T-helper 1 cell treated with Interleukin-12 subunit alpha and Interleukin-12 subunit beta and Interleukin-4 antibody, amounts not matched to agents 30 ng/mL and 1 ng/mL, for 36 hours (primary cell): ENCODE results near the gene MDM4. TPM values are rescaled to one million over a fixed set of nuclear protein-coding genes. Genes with fewer than 3 reads are reported as not detected.

ENCODE experiments used
- intact Hi-C: fragments of 100-400 bp; cut with micrococcal nuclease; formaldehyde crosslinking; loops from one replicate; pipeline ENCODE4 v1.15.1; 2024
- total RNA-seq: library from RNA; stranded (reverse); gene quantifications from 2 replicates; pipeline ENCODE4 v1.2.3, GENCODE V29; 2022

Gene MDM4
- total RNA-seq, 1 donor from 2014 or later: 86.3 TPM

GRCh38 chr1:204487256-204487615 is 29.0 kb upstream of the MDM4 start:
- intact Hi-C loops: no loop called here

- intact Hi-C loops: no loop called here
Observed at GRCh38 chr1:204491655-204492054, 24.6 kb upstream of the MDM4 start.

DNA sequence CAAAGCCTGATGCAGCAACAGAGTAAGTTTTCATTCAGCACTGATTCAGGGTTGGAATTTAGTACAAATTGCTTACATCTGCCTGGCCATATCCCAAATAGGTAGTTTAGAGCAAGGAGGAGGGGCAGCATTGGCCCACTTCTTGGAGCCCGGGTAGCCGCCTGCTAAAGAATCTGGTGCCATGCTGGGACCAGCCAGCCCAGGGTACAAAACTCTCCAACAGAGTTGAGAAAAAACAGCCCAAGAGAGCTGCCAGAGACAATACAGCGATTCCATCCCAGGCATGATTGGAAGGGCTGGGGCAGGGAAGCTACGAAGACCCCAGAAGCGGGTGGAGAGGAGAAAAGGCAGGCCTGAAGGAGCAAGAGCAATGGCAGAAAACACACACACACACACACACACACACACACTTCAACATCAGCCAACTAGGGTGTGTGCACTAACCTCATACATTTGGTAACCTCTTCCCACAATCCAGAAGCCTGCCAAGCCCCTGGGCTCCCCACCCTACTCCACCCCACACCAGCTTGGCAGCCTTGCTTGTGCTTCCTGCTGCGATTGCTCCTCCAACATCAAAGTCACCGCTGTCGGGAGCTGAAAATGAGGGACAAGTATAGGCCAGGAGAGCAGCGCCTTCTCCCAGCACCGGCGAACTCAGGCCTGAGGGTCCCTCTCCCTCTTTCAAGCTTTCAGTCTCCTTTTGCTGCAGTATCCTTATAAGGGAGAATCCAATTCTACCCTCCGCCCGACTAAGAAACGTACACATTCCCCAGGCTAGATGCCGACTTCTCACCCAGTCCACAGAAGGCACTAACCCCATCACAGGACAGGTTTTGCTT is 22.8 kb upstream of the MDM4 start:
- intact Hi-C loops: no loop called here

- intact Hi-C loops: loop anchor here (1.0 to 2.0 kb wide), 7 partner anchors 12 to 131 kb away; partner anchors contain the start of gene PPP1R15B
Observed at GRCh38 chr1:204493984-204494280, 22.3 kb upstream of the MDM4 start.

DNA sequence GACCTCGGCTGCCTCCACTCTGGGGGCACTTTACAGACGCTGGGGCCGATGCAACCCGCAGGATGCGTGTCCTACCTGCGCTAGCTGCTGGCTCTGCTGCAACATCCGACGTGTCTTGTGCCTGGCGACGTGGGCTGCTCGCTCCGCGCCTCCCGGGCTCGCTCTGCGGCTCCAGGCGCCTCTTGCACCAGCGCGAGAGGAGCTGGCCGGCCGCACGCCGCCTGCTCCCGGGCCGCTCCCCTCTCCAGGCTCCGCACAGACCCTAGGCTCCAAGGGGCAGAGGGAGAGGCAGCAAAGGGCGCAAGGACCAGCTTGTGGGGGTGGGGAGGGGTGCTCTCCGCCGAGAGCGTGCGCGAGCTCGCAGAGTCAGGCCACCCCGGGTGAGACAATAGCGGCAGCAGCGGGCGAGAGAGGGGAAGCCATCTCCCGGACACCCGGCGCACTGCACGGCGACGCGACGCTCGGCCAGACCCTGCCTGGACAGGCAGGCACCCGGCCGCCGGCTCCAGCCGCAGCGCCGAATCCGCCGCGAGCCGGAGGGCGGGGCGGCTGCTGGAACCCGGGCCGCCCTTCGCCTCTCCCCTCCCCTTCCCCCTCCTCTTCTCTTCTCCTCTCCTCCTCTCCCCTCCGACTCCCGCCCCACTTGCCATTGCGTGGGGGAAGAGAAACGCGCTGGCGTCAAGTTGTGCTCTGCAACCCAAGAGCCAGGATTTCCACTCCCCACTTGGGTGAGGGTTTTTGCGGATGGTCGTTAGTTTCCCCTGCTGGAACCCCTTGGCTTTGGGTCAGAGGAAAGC is 21.7 kb upstream of the MDM4 start, which contains the start of gene PIK3C2B:
TSS of gene PIK3C2B (minus strand) at position 525 of the 797 bp plus-strand sequence. CDS start 25,003 bp downstream, outside the sequence.
- intact Hi-C loops: loop anchor here (1.0 to 2.0 kb wide), 8 partner anchors 9 to 132 kb away; partner anchors contain the start of gene PPP1R15B

- intact Hi-C loops: loop anchor here (1.0 to 2.0 kb wide), 3 partner anchors 8 to 132 kb away; no protein-coding TSS in a partner anchor
Observed at GRCh38 chr1:204495078-204495753, 21.0 kb upstream of the MDM4 start.

DNA sequence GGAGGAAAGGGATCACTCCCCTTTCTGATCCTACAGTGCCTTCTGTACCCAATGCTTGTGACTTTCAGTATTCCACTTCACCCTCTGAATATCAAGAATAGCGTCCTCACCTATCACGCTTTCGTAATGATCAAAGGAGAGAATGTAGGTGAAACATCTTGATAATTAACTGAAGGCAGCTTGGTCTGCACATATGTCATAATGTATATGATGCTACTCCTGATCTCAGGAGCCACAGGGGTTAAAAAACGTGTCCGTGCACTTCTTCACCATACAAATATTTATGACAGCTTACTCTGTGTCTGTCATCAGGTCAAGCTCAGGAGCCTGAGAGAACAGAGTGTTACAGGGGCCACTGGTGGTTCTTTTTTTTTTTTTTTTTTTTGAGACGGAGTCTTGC is 20.4 kb upstream of the MDM4 start:
- intact Hi-C loops: loop anchor here (1.0 to 2.0 kb wide), 3 partner anchors 8 to 133 kb away; no protein-coding TSS in a partner anchor

- intact Hi-C loops: no loop called here
Observed at GRCh38 chr1:204498981-204499380, 17.2 kb upstream of the MDM4 start.

DNA sequence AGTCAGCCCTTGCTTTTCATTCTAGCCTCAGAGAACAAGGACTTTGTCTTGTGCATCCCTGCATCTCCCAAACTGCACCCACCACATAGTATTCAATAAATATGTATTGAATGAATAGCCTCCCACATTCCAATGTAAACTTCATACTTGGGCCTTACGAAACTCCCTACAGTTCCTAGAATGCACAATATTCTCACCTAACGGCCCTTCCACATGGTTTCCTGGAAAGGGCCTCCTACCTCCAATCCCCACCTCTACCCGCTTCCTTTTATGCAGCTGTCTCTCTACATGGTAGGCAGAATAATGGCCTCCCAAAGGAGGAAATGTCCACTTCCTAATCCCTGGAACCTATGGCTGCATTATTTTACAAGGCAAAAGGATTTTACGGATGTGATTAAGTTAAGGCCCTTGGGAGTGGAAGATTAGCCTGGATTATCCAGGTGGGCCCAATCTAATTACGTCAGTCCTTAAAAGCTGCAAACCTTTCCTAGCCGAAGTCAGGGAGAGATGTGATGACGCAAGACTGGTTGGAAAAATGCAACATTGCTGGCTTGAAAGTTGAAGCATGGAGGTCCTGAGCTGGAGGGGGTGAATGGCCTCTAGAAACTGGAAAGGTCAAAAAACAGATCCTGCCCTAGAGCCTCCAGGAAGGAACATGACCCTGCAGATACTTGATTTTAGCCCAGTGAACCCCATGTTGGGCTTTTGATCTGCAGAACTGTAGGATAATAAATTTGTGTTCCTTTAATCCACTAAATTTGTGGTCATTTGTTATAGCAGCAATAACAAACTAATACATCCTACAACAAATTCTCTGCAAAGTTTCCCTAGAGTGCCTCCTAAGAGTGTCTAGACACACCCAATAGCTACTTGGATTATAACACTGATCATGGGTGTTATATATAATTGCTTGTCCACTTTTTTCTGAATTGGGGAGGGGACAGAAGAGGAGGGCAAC is 16.4 kb upstream of the MDM4 start:
- intact Hi-C loops: loop anchor here (10.0 kb wide), 1 partner anchor 705 kb away; the partner anchor contains the start of genes ZBED6 and ZC3H11A

DNA sequence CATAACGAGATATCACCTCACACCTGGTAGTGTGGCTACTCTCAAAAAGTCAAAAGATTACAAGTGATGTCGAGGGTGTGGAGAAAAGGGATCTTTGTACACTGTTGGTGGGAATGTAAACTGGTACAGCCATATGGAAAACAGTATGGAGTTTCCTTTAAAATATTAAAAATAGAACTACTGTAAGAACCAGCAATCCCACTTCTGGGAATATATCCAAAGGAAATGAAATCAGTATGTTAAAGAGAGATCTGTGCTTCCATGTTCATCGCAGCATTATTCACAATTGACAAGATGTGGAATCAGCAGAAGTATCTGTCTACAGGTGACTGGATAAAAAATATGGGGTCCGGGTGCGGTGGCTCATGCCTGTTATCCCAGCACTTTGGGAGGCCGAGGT is 14.0 kb upstream of the MDM4 start:
- intact Hi-C loops: loop anchor here (2.0 to 10.0 kb wide), 2 partner anchors 339 to 707 kb away; partner anchors contain the start of genes ZBED6 and ZC3H11A

GRCh38 chr1:204503122-204503912 is 12.9 kb upstream of the MDM4 start:
- intact Hi-C loops: loop anchor here (1.0 to 10.0 kb wide), 5 partner anchors 8 to 709 kb away; partner anchors contain the start of genes ZBED6 and ZC3H11A

GRCh38 chr1:204503913-204504519 is 12.2 kb upstream of the MDM4 start:
- intact Hi-C loops: loop anchor here (1.0 to 10.0 kb wide), 5 partner anchors 9 to 709 kb away; partner anchors contain the start of genes ZBED6 and ZC3H11A

DNA sequence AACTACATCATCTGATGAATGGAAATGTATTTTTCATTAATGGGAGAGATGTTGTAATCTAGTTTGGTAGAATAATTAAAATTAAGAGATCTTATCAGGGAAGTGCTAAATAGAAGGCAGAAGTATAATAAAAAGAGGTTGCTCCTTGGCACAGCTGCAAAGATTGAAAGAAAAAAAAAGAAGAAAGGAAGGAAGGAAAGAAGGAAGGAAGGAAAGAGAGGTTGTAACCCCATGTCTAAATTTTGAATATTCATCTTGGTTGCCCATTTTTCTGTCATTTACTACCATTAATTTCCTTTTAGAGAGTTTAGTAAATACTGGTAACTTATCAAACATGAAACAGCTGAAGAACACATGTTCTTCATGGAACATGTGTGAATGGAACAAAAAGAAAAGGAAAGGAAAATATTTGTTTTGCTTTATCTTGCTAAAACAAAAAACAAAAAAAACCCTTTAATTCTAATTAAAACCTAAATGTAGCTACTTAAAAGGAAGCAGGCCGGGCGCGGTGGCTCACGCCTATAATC is 10.5 kb upstream of the MDM4 start:
- intact Hi-C loops: loop anchor here (1.0 to 10.0 kb wide), 10 partner anchors 11 to 878 kb away; partner anchors contain the start of genes ATP2B4, PIK3C2B, PPP1R15B and RBBP5

- intact Hi-C loops: loop anchor here (1.0 to 10.0 kb wide), 10 partner anchors 12 to 879 kb away; partner anchors contain the start of genes ATP2B4, PIK3C2B, PPP1R15B and RBBP5
Observed at GRCh38 chr1:204506201-204506968, 9.8 kb upstream of the MDM4 start.

GRCh38 chr1:204506969-204507316 is 9.3 kb upstream of the MDM4 start:
- intact Hi-C loops: loop anchor here (1.0 to 10.0 kb wide), 12 partner anchors 9 to 880 kb away; partner anchors contain the start of genes ATP2B4, MDM4, PIK3C2B and PPP1R15B

DNA sequence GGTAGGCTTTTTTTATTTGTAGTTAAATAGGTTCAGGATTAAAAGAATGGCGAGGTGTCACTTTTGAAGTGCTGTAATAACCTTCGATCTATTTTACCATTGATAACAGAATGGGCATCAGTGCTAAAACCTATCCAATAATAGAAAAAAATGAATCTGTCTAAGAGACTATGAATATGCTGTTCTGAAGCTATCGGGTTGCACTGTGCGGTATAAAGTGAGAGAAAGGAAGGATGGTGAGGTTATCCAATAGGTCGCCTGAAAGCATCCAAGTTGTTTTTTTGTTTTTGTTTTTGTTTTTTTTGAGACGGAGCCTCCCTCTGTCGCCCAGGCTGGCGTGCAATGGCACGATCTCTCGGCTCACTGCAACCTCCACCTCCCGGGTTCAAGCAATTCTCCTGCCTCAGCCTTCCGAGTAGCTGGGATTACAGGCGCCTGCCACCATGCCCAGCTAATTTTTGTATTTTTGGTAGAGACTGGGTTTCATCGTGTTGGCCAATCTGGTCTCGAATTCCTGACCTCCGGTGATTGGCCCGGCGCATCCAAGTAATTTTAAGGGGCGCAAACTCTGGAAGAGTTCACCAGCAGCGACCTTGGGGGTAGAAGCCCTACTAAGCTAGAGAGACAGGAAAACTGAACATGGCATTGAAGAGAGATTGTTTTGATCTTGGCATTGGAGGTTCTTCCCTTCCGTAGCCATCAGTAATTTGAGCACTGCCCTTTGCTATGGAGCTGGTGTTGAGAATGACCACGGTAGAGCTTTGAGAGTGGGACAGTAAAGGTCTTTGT is 8.7 kb upstream of the MDM4 start:
- intact Hi-C loops: loop anchor here (1.0 to 10.0 kb wide), 8 partner anchors 9 to 880 kb away; partner anchors contain the start of genes ATP2B4, MDM4, RBBP5 and SNRPE
